Measurements from ENCODE around the gene TAT.
"Not testable (repeated sequence)": the region's sequence is repeated elsewhere in the genome, so short reads cannot be mapped to it uniquely, and the experiment has no call there.

The TAT gene

DNA sequence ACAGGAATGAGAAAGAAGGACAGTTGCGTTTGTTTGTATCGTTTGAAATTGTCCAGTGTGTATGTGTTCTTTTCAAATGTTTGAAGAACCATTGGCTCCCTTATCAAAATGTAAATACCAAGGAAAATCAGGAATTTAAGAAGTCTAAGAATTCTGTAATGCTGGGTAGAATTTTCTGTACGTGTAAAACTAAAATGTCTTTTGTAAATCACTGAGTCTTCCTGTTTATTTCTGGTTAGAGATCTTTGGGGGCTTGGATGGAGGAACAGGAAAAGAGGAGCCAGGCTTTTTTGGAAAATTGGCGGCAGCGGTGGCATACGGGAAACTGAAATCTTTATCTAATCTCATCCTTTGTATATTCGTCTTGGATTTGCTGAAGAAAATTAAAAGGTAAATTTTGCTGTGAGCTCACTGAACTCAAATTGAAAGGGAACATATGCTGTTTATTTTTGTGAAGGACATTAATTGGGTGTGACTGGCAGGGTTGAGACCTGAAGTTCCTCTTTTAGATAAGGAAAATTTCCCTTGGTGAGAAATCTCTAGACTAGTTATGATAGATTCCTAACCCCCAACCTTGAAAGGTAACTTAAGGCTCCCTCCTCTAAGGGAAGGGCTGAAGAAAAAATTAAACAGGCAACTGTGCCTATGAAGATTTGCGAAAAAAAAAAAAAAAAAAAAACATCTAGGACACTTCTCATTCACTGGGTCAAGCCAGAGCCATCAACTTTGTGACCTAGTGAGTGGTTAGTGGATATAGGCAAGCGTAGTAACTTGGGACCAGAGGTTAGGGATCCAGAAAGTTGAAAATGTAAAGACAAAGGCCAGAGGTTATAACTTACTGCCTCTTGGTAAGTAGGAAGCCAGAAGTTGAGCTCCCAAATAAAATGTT, 10.8 kb downstream of the TAT start:
- Histone ChIP-seq H3K4me2 (ENCODE audit: low read length) (peak overlapping the region; percentile 65), H3K79me2 (no peaks in the 10 kb centered on the region), H3K27ac (peak overlapping the region; percentile 73), H3K36me3 (ENCODE audit: control insufficient read depth, insufficient read depth, low read length) (no peaks in the 10 kb centered on the region), H3K9me3 (ENCODE audit: control insufficient read depth, low read length) (no peaks in the 10 kb centered on the region), H2AFZ (peak overlapping the region; percentile 96), H3K4me3 (ENCODE audit: low read depth, low read length) (no peak overlapping the region), H3K9ac (no peak overlapping the region), H3K4me1 (no peaks in the 10 kb centered on the region), H3K27me3 (ENCODE audit: control insufficient read depth, insufficient read depth, low read length) (no peaks in the 10 kb centered on the region)
- TF ChIP-seq, protein P1, sequence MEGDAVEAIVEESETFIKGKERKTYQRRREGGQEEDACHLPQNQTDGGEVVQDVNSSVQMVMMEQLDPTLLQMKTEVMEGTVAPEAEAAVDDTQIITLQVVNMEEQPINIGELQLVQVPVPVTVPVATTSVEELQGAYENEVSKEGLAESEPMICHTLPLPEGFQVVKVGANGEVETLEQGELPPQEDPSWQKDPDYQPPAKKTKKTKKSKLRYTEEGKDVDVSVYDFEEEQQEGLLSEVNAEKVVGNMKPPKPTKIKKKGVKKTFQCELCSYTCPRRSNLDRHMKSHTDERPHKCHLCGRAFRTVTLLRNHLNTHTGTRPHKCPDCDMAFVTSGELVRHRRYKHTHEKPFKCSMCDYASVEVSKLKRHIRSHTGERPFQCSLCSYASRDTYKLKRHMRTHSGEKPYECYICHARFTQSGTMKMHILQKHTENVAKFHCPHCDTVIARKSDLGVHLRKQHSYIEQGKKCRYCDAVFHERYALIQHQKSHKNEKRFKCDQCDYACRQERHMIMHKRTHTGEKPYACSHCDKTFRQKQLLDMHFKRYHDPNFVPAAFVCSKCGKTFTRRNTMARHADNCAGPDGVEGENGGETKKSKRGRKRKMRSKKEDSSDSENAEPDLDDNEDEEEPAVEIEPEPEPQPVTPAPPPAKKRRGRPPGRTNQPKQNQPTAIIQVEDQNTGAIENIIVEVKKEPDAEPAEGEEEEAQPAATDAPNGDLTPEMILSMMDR (IDR thresholded peaks at IDR 0.05): no peak

DNA sequence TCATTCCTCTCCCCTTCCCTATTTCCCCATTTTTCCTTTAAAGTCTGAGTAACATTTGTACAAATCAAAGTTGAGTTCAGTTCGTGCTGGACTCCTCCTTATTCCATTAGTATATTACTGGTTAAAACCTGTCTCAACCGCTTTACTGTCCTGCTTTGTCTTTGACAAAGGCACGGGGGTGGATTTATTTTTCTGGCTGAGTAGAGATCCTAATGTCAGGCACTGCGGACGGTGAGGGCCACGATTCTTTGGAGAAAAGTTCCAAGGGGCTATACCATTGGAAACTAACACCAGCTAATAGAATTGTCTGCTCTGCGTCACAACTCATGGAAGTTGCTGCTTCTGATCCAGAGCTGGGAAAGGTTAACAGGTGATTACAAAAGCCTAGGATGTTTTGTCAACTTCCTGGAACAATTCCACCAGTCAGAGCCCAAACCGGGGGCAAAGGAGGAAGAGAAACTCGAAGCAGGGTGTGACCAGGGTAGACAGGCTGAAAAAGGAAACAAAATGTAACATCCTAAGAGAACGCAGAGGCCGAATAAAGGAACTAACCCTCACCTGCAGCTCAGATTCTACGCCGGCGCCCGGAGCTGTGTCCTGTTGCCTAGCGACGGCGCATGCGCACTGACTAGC, 12.4 kb downstream of the TAT start:
- Histone ChIP-seq H3K4me2 (ENCODE audit: low read length) (peak overlapping the region; percentile 65), H3K36me3 (ENCODE audit: control insufficient read depth, insufficient read depth, low read length) (no peaks in the 10 kb centered on the region), H3K9ac (peak overlapping the region; percentile 40), H3K79me2 (no peaks in the 10 kb centered on the region), H3K27ac (peak overlapping the region; percentile 73), H3K27me3 (ENCODE audit: control insufficient read depth, insufficient read depth, low read length) (no peaks in the 10 kb centered on the region), H3K9me3 (ENCODE audit: control insufficient read depth, low read length) (no peaks in the 10 kb centered on the region), H3K4me3 (ENCODE audit: low read depth, low read length) (peak overlapping the region; percentile 76), H3K4me1 (no peaks in the 10 kb centered on the region), H2AFZ (peak overlapping the region; percentile 96)
- TF ChIP-seq, protein P1 (IDR thresholded peaks at IDR 0.05): no peak

DNA sequence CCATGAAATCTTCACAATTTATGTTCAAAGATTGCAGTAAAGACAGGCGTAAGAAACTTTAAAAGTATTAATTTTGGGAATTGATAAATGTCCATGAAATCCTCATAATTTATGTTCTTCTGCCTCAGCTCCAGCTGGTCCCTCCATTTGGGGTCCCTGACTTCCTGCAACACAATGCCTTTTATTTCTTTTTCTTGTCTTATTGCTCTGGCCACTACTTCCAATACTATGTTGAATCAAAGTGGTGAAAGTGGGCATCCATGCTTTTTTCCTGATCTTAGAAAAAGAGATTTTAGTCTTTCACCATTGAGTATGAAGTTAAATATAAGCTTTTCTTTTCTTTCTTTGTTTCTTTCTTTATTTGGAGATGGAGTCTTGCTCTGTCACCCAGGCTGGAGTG, 14.3 kb downstream of the TAT start:
- Histone ChIP-seq H2AFZ (no peak overlapping the region), H3K4me1 (no peaks in the 10 kb centered on the region), H3K36me3 (ENCODE audit: control insufficient read depth, insufficient read depth, low read length) (no peaks in the 10 kb centered on the region), H3K4me2 (ENCODE audit: low read length) (no peak overlapping the region), H3K9me3 (ENCODE audit: control insufficient read depth, low read length) (no peaks in the 10 kb centered on the region), H3K27ac (no peak overlapping the region), H3K79me2 (no peaks in the 10 kb centered on the region), H3K4me3 (ENCODE audit: low read depth, low read length) (no peak overlapping the region), H3K27me3 (ENCODE audit: control insufficient read depth, insufficient read depth, low read length) (no peaks in the 10 kb centered on the region), H3K9ac (no peak overlapping the region)
- TF ChIP-seq, protein P1 (IDR thresholded peaks at IDR 0.05): no peak

DNA sequence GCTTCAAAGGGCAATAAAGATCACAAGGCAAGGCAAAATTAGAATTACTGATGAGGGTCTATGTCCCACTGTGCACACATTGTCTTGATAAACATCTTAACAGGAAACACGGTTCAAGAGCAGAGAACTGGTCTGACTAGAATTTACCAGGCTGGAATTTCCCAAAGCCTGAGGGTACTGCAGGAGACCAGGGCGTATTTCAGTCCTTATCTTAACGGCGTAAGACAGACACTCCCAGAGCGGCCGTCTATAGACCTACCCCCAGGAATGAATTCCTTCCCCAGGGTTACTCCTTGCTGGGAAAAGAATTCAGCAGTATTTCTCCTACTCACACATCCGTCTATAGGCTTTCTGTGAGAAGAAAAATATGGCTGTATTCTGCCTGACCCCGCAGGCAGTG, 15.0 kb downstream of the TAT start:
- not testable (repeated sequence) for H3K4me1 ChIP-seq; H3K4me2 ChIP-seq (ENCODE audit: low read length); H3K9ac ChIP-seq; H3K36me3 ChIP-seq (ENCODE audit: control insufficient read depth, insufficient read depth, low read length); H3K27ac ChIP-seq; H3K27me3 ChIP-seq (ENCODE audit: control insufficient read depth, insufficient read depth, low read length); H3K9me3 ChIP-seq (ENCODE audit: control insufficient read depth, low read length); H3K4me3 ChIP-seq (ENCODE audit: low read depth, low read length); H2AFZ ChIP-seq; H3K79me2 ChIP-seq

DNA sequence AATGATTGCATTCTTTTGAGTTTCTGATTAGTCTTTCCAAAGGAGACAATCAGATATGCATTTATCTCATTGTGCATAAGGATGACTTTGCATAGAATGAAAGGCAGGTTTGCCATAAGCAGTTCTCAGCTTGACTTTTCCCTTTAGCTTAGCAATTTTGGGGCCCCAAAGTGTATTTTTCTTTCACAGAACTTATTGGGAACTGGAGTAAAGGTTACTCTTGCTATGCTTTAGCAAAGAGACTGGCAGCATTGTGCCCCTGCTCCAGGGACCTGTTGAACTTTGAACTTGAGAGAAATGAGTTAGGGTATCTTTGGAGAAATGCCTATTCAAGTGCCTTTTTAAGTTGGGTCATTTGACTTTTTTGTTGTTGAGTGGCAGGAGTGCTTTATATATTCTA, 17.0 kb downstream of the TAT start:
- no peak overlapping the region for H3K9ac ChIP-seq
- no peaks in the 10 kb centered on the region for H3K79me2 ChIP-seq
- no peaks in the 10 kb centered on the region for H3K27me3 ChIP-seq (ENCODE audit: control insufficient read depth, insufficient read depth, low read length)
- no peak overlapping the region for H3K4me3 ChIP-seq (ENCODE audit: low read depth, low read length)
- no peak overlapping the region for H2AFZ ChIP-seq
- H3K27ac ChIP-seq: no peak overlapping the region
- no peaks in the 10 kb centered on the region for H3K36me3 ChIP-seq (ENCODE audit: control insufficient read depth, insufficient read depth, low read length)
- no peaks in the 10 kb centered on the region for H3K9me3 ChIP-seq (ENCODE audit: control insufficient read depth, low read length)
- H3K4me1 ChIP-seq: no peaks in the 10 kb centered on the region
- no peak overlapping the region for H3K4me2 ChIP-seq (ENCODE audit: low read length)
- TF ChIP-seq, protein P1 (IDR thresholded peaks at IDR 0.05): no peak

Measured in parathyroid adenoma (tissue), 2 donors.